Endothelial cell of hepatic sinusoid (primary cell): ENCODE measurements around the gene RNF220.

Experiments
- in situ Hi-C: cut with HindIII; loops from 2 replicates; pipeline ENCODE4 v1.10.0; 2017; ENCODE audit warnings: low sequenced_read_pairs

The RNF220 gene

GRCh38 chr1:44672961-44673674 lies 268.1 kb downstream of the RNF220 start:
- in situ Hi-C loops, result no loop called here

DNA sequence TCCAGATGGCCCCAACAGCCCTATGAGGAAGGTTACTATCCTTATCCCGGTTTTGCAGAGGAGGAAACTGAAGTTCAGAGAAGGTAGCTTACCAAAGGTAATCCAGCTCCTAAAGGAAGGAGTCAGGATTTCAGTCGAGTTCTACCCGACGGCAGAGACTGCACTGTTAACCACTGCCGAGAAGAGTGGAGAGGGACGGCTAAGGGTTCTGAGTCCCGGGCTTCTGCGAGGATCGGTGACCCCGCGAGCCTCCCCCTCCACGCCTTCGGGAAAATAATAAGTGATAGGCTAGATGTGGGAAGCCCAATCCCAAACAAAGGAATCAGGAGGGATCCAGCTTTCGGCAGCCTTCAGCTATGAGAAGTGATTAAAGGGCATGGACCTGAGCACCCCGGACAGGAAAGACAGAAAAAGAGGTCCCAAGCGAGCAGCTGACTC lies 268.6 kb downstream of the RNF220 start:
- in situ Hi-C loops, result no loop called here

- in situ Hi-C loops, result no loop called here
Measured at GRCh38 chr1:44674113-44675000, 269.3 kb downstream of the RNF220 start, which contains the start of the genes ARMH1 and TMEM53. Gene ARMH1, plus strand, starts transcription at chr1:44674714. Its CDS starts 14,984 bp downstream, at chr1:44689698. Gene TMEM53, minus strand, starts transcription at chr1:44674481. Its CDS starts 90 bp downstream, at chr1:44674391.

GRCh38 chr1:44675186-44675585 lies 270.1 kb downstream of the RNF220 start:
- in situ Hi-C loops, result no loop called here

- in situ Hi-C loops, result no loop called here
Measured at GRCh38 chr1:44676484-44677200, 271.6 kb downstream of the RNF220 start.

GRCh38 chr1:44677201-44677766 lies 272.2 kb downstream of the RNF220 start:
- in situ Hi-C loops, result no loop called here

- in situ Hi-C loops, result no loop called here
Measured at GRCh38 chr1:44678120-44678519, 273.1 kb downstream of the RNF220 start.

GRCh38 chr1:44678626-44679025 lies 273.6 kb downstream of the RNF220 start:
- in situ Hi-C loops, result no loop called here

DNA sequence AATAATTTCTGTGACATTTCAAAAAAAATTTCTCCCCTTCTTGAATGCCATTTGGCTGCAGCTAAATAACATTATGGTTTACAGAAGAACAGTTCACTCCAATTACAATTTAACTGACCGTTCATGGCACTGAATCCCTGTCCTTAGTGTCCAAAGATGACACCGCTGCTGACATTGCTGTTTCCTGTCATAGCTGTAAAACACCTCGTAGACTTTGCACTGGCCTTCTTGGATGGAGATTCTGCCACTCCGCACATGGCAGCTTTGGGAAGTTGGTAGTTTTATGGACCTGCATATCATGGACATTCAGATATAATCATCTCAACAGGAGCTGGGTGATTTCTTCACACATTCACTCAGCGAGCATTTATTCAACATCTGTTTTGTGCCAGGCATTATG lies 274.4 kb downstream of the RNF220 start:
- in situ Hi-C loops, result no loop called here

GRCh38 chr1:44681905-44682882 lies 277.1 kb downstream of the RNF220 start:
- in situ Hi-C loops, result no loop called here

- in situ Hi-C loops, result no loop called here
Measured at GRCh38 chr1:44682883-44683265, 277.8 kb downstream of the RNF220 start.

- in situ Hi-C loops, result no loop called here
Measured at GRCh38 chr1:44684525-44684924, 279.5 kb downstream of the RNF220 start.

- in situ Hi-C loops, result no loop called here
Measured at GRCh38 chr1:44685218-44685617, 280.2 kb downstream of the RNF220 start.

DNA sequence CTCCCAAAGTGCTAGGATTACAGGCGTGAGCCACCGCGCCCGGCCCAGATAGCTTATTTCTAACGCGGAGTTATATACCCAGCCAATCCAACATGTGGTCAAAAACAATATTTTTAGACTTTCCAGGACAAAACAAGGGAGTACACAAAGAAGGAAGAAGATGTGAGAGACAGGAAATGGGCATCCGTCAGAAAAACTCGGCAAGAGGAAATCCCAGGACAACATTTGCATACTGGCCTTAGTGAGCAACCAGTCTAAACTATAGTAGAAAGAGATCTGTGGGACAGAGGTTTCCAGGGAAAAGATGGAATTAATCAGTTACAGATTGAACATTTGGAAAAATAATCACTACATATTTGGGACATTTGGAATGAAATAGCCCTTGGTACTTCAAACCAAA lies 280.8 kb downstream of the RNF220 start:
- in situ Hi-C loops, result no loop called here

DNA sequence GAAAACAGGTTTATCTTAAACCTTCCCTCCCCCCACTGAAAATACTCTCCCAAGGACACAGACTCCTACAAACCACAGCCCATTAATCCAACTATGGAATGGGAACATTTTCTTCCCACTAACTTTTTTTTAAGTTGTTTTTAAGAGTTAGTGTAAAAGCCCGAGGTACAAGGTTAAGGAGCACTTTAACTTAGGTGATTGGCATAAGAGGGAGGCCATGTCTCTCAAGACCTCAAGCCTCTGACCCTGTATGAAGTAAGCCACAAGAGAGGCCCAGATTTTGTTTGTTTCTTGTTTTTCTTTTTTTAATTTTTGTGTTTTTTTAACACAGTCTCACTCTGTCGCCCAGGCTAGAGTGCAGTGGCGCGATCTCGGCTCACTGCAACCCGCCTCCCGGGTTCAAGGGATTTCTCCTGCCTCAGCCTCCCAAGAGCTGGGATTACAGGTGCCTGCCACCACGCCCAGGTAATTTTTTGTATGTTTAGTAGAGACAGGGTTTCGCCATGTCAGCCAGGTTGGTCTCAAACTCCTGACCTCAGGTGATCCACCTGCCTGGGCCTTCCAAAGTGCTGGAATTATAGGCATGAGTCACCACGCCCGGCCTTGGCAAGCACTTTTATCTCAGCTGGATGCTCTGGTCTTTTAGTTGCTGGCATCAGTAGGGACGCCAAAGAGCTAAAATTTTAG lies 283.8 kb downstream of the RNF220 start:
- in situ Hi-C loops, result no loop called here

GRCh38 chr1:44689447-44689765 lies 284.4 kb downstream of the RNF220 start:
- in situ Hi-C loops, result no loop called here

DNA sequence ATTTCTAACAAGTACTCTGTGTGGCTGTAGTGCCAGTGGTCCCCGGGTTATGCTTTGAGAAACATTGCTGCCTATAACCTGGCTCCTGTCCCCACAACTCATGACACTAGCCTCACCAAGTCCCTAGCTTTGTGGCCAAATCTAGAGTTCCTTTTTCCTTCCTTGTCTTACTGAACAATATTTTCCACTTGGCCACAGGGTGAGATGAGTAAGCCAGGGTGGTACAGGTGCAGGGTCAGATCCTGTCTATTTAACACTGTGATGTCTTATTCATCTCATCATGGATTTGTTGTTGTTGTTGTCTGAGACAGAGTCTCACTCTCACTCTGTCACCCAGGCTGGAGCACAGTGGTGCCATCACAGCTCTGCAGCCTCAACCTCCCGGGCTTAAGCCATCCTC lies 288.1 kb downstream of the RNF220 start:
- in situ Hi-C loops, result no loop called here

DNA sequence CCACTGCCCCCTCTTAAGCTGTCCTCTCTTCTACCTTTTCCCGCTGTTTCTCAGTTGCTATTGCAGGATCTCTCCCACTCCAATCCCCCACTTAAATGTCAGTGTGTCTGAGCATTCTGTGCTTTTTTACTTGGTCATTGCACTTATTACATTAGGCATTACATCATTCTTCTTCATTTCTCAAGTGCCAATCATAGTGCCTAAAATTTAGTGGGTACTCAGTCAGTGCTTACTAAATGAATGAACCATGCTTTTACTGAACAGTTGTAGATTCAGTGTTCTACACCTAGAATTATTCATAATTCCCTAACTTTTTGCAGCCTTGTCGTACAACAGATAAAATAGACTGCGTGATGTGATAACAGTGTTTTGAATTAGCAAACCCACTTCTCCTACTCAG lies 288.8 kb downstream of the RNF220 start:
- in situ Hi-C loops, result no loop called here

DNA sequence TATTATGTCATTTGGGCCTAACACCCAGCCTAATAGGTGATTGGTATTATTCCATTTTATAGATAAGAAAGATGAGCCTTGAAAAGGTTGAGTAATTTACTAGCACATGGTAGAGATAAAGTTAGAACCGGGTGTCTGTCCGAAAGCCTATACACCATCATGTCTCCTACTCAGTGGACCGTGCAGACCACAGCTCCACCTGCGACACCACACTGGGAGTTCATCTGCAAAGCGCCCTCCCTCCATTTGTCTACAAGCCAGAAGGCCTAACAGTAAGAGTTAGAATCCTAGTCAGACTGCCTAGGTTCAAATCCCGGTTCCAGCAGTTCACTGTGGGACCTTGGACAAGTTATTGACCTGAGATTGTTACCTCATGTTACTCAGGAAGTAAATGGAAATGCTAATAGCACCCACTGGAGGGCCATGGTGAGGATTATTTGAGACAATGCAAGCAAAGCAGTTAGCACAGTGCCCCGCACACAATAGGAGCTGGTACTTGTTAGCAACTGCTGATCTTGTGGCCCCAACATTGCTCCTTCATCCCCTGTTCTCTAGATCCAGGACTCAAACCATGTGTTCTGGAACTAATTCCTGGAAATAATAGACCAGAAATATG lies 289.9 kb downstream of the RNF220 start:
- in situ Hi-C loops, result no loop called here
